HEK293 (cell line): ENCODE measurements around the gene CNPY1.
A peak's percentile ranks its signal among the peaks of the same experiment; 100 is the strongest.

ENCODE experiments used
- CTCF ChIA-PET: fragments of 350-600 bp; formaldehyde crosslinking; extraction: SDS; loops from one replicate; lab custom pipeline; 2021; ENCODE audit warnings: antibody characterized with exemption; lab: Yijun Ruan, JAX
- POLR2A ChIA-PET: fragments of 300-600 bp; formaldehyde crosslinking; extraction: SDS; loops from one replicate; lab custom pipeline; 2020; ENCODE audit warnings: antibody characterized with exemption, inconsistent platforms; lab: Yijun Ruan, JAX
- H3K27ac ChIP-seq: fragments of 200-500 bp; sonication (Bioruptor generic); 2 replicates; pipeline ENCODE4 v1.5.1; 2014; ENCODE audit warnings: low read depth, low read length, control low read depth, inconsistent platforms; ENCODE audit errors: extremely low read depth
- H3K36me3 ChIP-seq, 2 experiments: fragments of 200-500 bp in 1 of 2; sonication (Bioruptor generic) in 1 of 2; 1 replicate in 1 of 2; 2 replicates in 1 of 2; pipeline ENCODE4 v1.5.1; 2014 to 2017; ENCODE audit warnings: inconsistent platforms in 2 of 2, low read length in 2 of 2; ENCODE audit not compliant: control insufficient read depth in 2 of 2, insufficient read depth in 1 of 2
- H3K4me1 ChIP-seq: fragments of 200-500 bp; sonication (Bioruptor generic); 2 replicates; pipeline ENCODE4 v1.5.1; 2014; ENCODE audit warnings: mild to moderate bottlenecking, low read length, inconsistent platforms; ENCODE audit not compliant: control insufficient read depth, insufficient read depth
- H3K4me3 ChIP-seq: 2 replicates; pipeline ENCODE4 v1.5.1; 2011; ENCODE audit warnings: low read depth, mild to moderate bottlenecking, control low read depth, low read length, moderate library complexity
- H3K9me3 ChIP-seq: fragments of 200-500 bp; sonication (Bioruptor generic); 2 replicates; pipeline ENCODE4 v1.5.1; 2014; ENCODE audit warnings: low read depth, low read length, inconsistent platforms; ENCODE audit not compliant: control insufficient read depth, insufficient read depth
- EGR2 ChIP-seq: fragments of 450-650 bp; formaldehyde crosslinking; IDR thresholded peaks from 2 replicates; pipeline ENCODE4 v1.5.1; 2016; ENCODE audit warnings: low read depth, missing biosample characterization, missing genetic modification characterization
- KLF7 ChIP-seq: fragments of 450-650 bp; formaldehyde crosslinking; IDR thresholded peaks from 2 replicates; pipeline ENCODE4 v1.5.1; 2016; ENCODE audit warnings: missing biosample characterization, missing genetic modification characterization, borderline replicate concordance
- KLF9 ChIP-seq: fragments of 450-650 bp; formaldehyde crosslinking; IDR thresholded peaks from 2 replicates; pipeline ENCODE4 v1.5.1; 2016; ENCODE audit warnings: missing biosample characterization, missing genetic modification characterization, low read depth
- OVOL3 ChIP-seq: fragments of 450-650 bp; formaldehyde crosslinking; IDR thresholded peaks from 2 replicates; pipeline ENCODE4 v1.5.1; 2016; ENCODE audit warnings: missing biosample characterization, missing genetic modification characterization
- PRDM10 ChIP-seq: fragments of 450-650 bp; formaldehyde crosslinking; IDR thresholded peaks from 2 replicates; pipeline ENCODE4 v1.5.1; 2016; ENCODE audit warnings: missing biosample characterization, missing genetic modification characterization
- REST ChIP-seq: fragments of 450-650 bp; formaldehyde crosslinking; IDR thresholded peaks from 2 replicates; pipeline ENCODE4 v1.5.1; 2016; ENCODE audit warnings: missing biosample characterization, missing genetic modification characterization
- ZBTB10 ChIP-seq: fragments of 450-650 bp; formaldehyde crosslinking; IDR thresholded peaks from 2 replicates; pipeline ENCODE4 v1.5.1; 2016; ENCODE audit warnings: missing biosample characterization, missing genetic modification characterization
- ZBTB44 ChIP-seq: fragments of 450-650 bp; IDR thresholded peaks from 2 replicates; pipeline ENCODE4 v1.5.1; 2018; ENCODE audit warnings: missing biosample characterization, mild to moderate bottlenecking, missing genetic modification characterization
- ZNF324 ChIP-seq: fragments of 450-650 bp; formaldehyde crosslinking; IDR thresholded peaks from 2 replicates; pipeline ENCODE4 v1.5.1; 2016; ENCODE audit warnings: missing biosample characterization, missing genetic modification characterization
- ZNF362 ChIP-seq: fragments of 450-650 bp; formaldehyde crosslinking; IDR thresholded peaks from 2 replicates; pipeline ENCODE4 v1.5.1; 2016; ENCODE audit warnings: missing biosample characterization, missing genetic modification characterization
- ZNF473 ChIP-seq: fragments of 450-650 bp; formaldehyde crosslinking; IDR thresholded peaks from 2 replicates; pipeline ENCODE4 v1.5.1; 2017; ENCODE audit warnings: missing biosample characterization, missing genetic modification characterization
- ZNF692 ChIP-seq: fragments of 450-650 bp; formaldehyde crosslinking; IDR thresholded peaks from 2 replicates; pipeline ENCODE4 v1.5.1; 2016; ENCODE audit warnings: missing biosample characterization, missing genetic modification characterization
- ZNF768 ChIP-seq: fragments of 450-650 bp; formaldehyde crosslinking; IDR thresholded peaks from 2 replicates; pipeline ENCODE4 v1.5.1; 2018; ENCODE audit warnings: missing biosample characterization, mild to moderate bottlenecking, missing genetic modification characterization
- ZSCAN18 ChIP-seq: fragments of 450-650 bp; formaldehyde crosslinking; IDR thresholded peaks from 2 replicates; pipeline ENCODE4 v1.5.1; 2016; ENCODE audit warnings: missing biosample characterization, missing genetic modification characterization
- ZSCAN4 ChIP-seq: fragments of 450-650 bp; formaldehyde crosslinking; IDR thresholded peaks from 2 replicates; pipeline ENCODE4 v1.5.1; 2017; ENCODE audit warnings: missing biosample characterization, missing genetic modification characterization

CNPY1 gene

GRCh38 chr7:155455776-155456737 is 90.3 kb downstream of the CNPY1 start (continued):
- TF ChIP-seq PRDM10: peak; percentile 78
- no peak for TF ChIP-seq EGR2 (tag by site-specific recombination)
- TF ChIP-seq KLF7 (tag by site-specific recombination): no peak
- no peak for TF ChIP-seq OVOL3 (tag by site-specific recombination)
- TF ChIP-seq ZSCAN18 (tag by site-specific recombination): no peak

- no peaks in the 10 kb centered on the region for H3K36me3 ChIP-seq
- H3K4me3 ChIP-seq: no peak overlapping the region
- H3K27ac ChIP-seq: no peak overlapping the region
- H3K9me3 ChIP-seq: no peaks in the 10 kb centered on the region
- peaks cover 5% of the 10 kb centered on the region; the same call in 1 of the 2 replicates for H3K4me1 ChIP-seq
- CTCF ChIA-PET: no interaction called here
- POLR2A ChIA-PET: interaction anchor here (0.5 kb wide), 1 partner anchor 119 kb away, joined by 5 read pairs; no protein-coding TSS in a partner anchor
- TF ChIP-seq ZBTB44: no peak
- no peak for TF ChIP-seq KLF9 (tag by site-specific recombination)
- TF ChIP-seq ZNF768 (tag by site-specific recombination): no peak
- TF ChIP-seq ZNF692 (tag by site-specific recombination): no peak
- no peak for TF ChIP-seq ZBTB10 (tag by site-specific recombination)
- TF ChIP-seq ZNF362: no peak
- no peak for TF ChIP-seq ZNF473 (tag by site-specific recombination)
- TF ChIP-seq REST: no peak
- no peak for TF ChIP-seq ZNF324 (tag by site-specific recombination)
- no peak for TF ChIP-seq ZSCAN4 (tag by site-specific recombination)
These were observed 91.1 kb downstream of the CNPY1 start for GRCh38 chr7:155455132-155455693.
